SK-N-SH treated with all-trans-retinoic acid at 6 μM for 48 hours (cell line): Measurements from ENCODE around the gene AUTS2.

Experiments used
- CREB5 ChIP-seq: fragments of 250-450 bp; sonication (Bioruptor Pico); IDR thresholded peaks from 2 replicates; pipeline ENCODE4 v1.5.1; 2020; ENCODE audit warnings: low read depth, mild to moderate bottlenecking, moderate library complexity
- CSDC2 ChIP-seq: fragments of 250-450 bp; sonication (Bioruptor Pico); IDR thresholded peaks from 2 replicates; pipeline ENCODE4 v1.5.0; 2020; ENCODE audit warnings: mild to moderate bottlenecking, moderate library complexity
- ISL1 ChIP-seq: fragments of 250-450 bp; sonication (Bioruptor Pico); IDR thresholded peaks from 2 replicates; pipeline ENCODE4 v2.1.2; 2022; ENCODE audit warnings: mild to moderate bottlenecking, moderate library complexity
- ZC3H10 ChIP-seq: fragments of 250-450 bp; sonication (Bioruptor Pico); IDR thresholded peaks from 2 replicates; pipeline ENCODE4 v1.5.1; 2021; ENCODE audit warnings: mild to moderate bottlenecking, moderate library complexity
- ZFP3 ChIP-seq: fragments of 250-450 bp; sonication (Bioruptor Pico); IDR thresholded peaks from 2 replicates; pipeline ENCODE4 v1.5.0; 2020; ENCODE audit warnings: mild to moderate bottlenecking, moderate library complexity
- ZFP30 ChIP-seq: fragments of 450-650 bp; formaldehyde crosslinking; IDR thresholded peaks from 2 replicates; pipeline ENCODE4 v1.5.0; 2022; ENCODE audit warnings: mild to moderate bottlenecking, moderate library complexity

DNA sequence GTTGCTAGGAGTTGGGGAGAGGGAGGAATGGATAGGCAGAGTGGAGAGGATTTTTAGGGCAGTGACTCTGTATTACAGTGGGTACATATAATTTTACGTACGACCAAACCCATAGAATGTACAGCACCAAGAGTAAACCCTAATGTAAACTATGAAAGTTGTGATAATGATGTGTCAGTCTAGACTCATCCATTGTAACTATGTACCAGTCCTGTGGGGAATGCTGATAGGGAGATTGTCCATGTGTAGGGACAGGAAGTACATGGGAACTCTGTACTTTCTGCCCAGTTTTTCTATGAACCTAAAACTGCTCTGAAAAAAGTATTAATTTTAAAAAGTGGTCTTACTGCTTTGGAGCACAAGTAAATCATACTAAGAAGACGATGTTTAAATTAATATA is 441.8 kb downstream of the AUTS2 start:
- TF ChIP-seq ZFP3 (CRISPR knock-in tag) (no peak), ZC3H10 (CRISPR knock-in tag) (no peak), CSDC2 (CRISPR knock-in tag) (no peak), CREB5 (CRISPR knock-in tag) (no peak), ISL1 (CRISPR knock-in tag) (no peak), ZFP30 (CRISPR knock-in tag) (no peak)
